GM23338 (cell line): ENCODE results near the gene TBRG4. TPM values are rescaled to one million over a fixed set of nuclear protein-coding genes. Genes with fewer than 3 reads are reported as not detected.

ENCODE experiments used
- ATAC-seq: fragments of 200-7000 bp; cut with Tn5 transposase; 3 replicates; pipeline ENCODE4 v1.9.1; 2020
- DNase-seq: peaks from one replicate; pipeline ENCODE4 v3.0.0-alpha.2; 2015; ENCODE audit warnings: low spot score
- H2AFZ ChIP-seq: fragments of 200-600 bp; sonication (generic); 2 replicates; pipeline ENCODE4 v1.8.0; 2016; ENCODE audit warnings: antibody characterized with exemption, mild to moderate bottlenecking, moderate library complexity
- H3F3A ChIP-seq: fragments of 200-600 bp; sonication (generic); replicated peaks from 2 replicates; pipeline ENCODE4 v1.8.0; 2017; ENCODE audit warnings: antibody characterized with exemption, mixed run types, low read depth
- H3K27ac ChIP-seq: fragments of 200-600 bp; sonication (generic); 2 replicates; pipeline ENCODE4 v1.6.1; 2016; ENCODE audit warnings: low read depth
- H3K27me3 ChIP-seq: fragments of 200-600 bp; sonication (generic); 2 replicates; pipeline ENCODE4 v1.8.0; 2016; ENCODE audit warnings: mild to moderate bottlenecking, mixed run types, moderate library complexity; ENCODE audit not compliant: insufficient read depth
- H3K36me3 ChIP-seq: fragments of 200-600 bp; sonication (generic); 2 replicates; pipeline ENCODE4 v1.8.0; 2016; ENCODE audit warnings: mild to moderate bottlenecking; ENCODE audit not compliant: insufficient read depth
- H3K4me1 ChIP-seq: fragments of 200-600 bp; sonication (generic); 2 replicates; pipeline ENCODE4 v1.8.0; 2016; ENCODE audit warnings: mild to moderate bottlenecking, moderate library complexity; ENCODE audit not compliant: insufficient read depth
- H3K4me2 ChIP-seq: fragments of 200-600 bp; sonication (generic); 2 replicates; pipeline ENCODE4 v1.7.1; 2017; ENCODE audit warnings: mixed run types
- H3K4me3 ChIP-seq: fragments of 200-600 bp; sonication (generic); 2 replicates; pipeline ENCODE4 v1.6.1; 2016; ENCODE audit warnings: mixed run types
- H3K79me2 ChIP-seq: fragments of 200-600 bp; sonication (generic); replicated peaks from 2 replicates; pipeline ENCODE4 v1.8.0; 2017; ENCODE audit warnings: mild to moderate bottlenecking; ENCODE audit not compliant: insufficient read depth
- H3K9me2 ChIP-seq: fragments of 200-600 bp; sonication (generic); 2 replicates; pipeline ENCODE4 v1.8.0; 2017; ENCODE audit not compliant: insufficient read depth
- H4K20me1 ChIP-seq: fragments of 200-600 bp; sonication (generic); replicated peaks from 2 replicates; pipeline ENCODE4 v1.8.0; 2017; ENCODE audit warnings: mild to moderate bottlenecking; ENCODE audit not compliant: insufficient read depth
- H3K27ac Mint-ChIP-seq: 2 replicates; pipeline ENCODE4 v1.8.0; 2020; ENCODE audit warnings: inconsistent platforms, mild to moderate bottlenecking, moderate library complexity, mixed read lengths
- H3K27me3 Mint-ChIP-seq: 3 replicates; pipeline ENCODE4 v1.8.0; 2022; ENCODE audit warnings: low read depth, mild to moderate bottlenecking, moderate library complexity, mixed read lengths, inconsistent platforms; ENCODE audit not compliant: insufficient read depth, poor library complexity
- H3K36me3 Mint-ChIP-seq: 3 replicates; pipeline ENCODE4 v1.8.0; 2021; ENCODE audit warnings: low read depth, mild to moderate bottlenecking, inconsistent platforms, moderate library complexity, mixed read lengths
- H3K4me1 Mint-ChIP-seq: 3 replicates; pipeline ENCODE4 v1.8.0; 2020; ENCODE audit warnings: mild to moderate bottlenecking, inconsistent platforms, mixed read lengths
- H3K4me3 Mint-ChIP-seq: 3 replicates; pipeline ENCODE4 v1.8.0; 2021; ENCODE audit warnings: moderate library complexity, mild to moderate bottlenecking, inconsistent platforms, mixed read lengths
- H3K9me3 Mint-ChIP-seq: 3 replicates; pipeline ENCODE4 v1.8.0; 2020; ENCODE audit warnings: moderate library complexity, mild to moderate bottlenecking, inconsistent platforms, mixed read lengths
- CREB1 ChIP-seq: fragments of 250-450 bp; sonication (Bioruptor Pico); IDR thresholded peaks from 2 replicates; pipeline ENCODE4 v1.5.0; 2020; ENCODE audit warnings: low read depth, mild to moderate bottlenecking, moderate library complexity
- EZH2 ChIP-seq: fragments of 200-600 bp; sonication (generic); IDR thresholded peaks from one replicate; pipeline ENCODE4 v1.8.0; 2017; ENCODE audit warnings: antibody characterized with exemption, mild to moderate bottlenecking, low read depth; ENCODE audit not compliant: unreplicated experiment
- EZH2phosphoT487 ChIP-seq: fragments of 200-600 bp; sonication (generic); IDR thresholded peaks from one replicate; pipeline ENCODE4 v1.8.1; 2018; ENCODE audit warnings: antibody characterized with exemption; ENCODE audit not compliant: unreplicated experiment
- JUNB ChIP-seq: IDR thresholded peaks from one replicate; pipeline ENCODE4 v1.6.1; 2016; ENCODE audit warnings: antibody characterized with exemption; ENCODE audit not compliant: unreplicated experiment
- NANOG ChIP-seq: IDR thresholded peaks from 2 replicates; pipeline ENCODE4 v1.6.1; 2016; ENCODE audit warnings: antibody characterized with exemption, borderline replicate concordance
- POLR2AphosphoS5 ChIP-seq: IDR thresholded peaks from 2 replicates; pipeline ENCODE4 v1.6.1; 2016; ENCODE audit warnings: antibody characterized with exemption, low read depth
- STAT1 ChIP-seq: IDR thresholded peaks from one replicate; pipeline ENCODE4 v1.6.1; 2016; ENCODE audit warnings: antibody characterized with exemption; ENCODE audit not compliant: unreplicated experiment
- ZNF114 ChIP-seq: fragments of 250-450 bp; sonication (Bioruptor Pico); IDR thresholded peaks from 2 replicates; pipeline ENCODE4 v1.5.0; 2020; ENCODE audit warnings: mild to moderate bottlenecking, moderate library complexity
- polyA plus RNA-seq: library from polyadenylated mRNA; unstranded; fragments of >200 nt; fragmentation: Nextera tagmentation; extraction: Ambion mirVana; gene quantifications from 2 replicates; pipeline ENCODE4 v1.2.1, GENCODE V29; 2016
- total RNA-seq: library from RNA; depleted of rRNA; stranded (reverse); fragments of >200 nt; shearing (Covaris generic); gene quantifications from 2 replicates; pipeline ENCODE4 v1.2.3, GENCODE V29; 2014
- TF ChIP-seq, protein P1 (sequence below): IDR thresholded peaks from one replicate; pipeline ENCODE4 v1.6.1; 2018; ENCODE audit warnings: antibody characterized with exemption; ENCODE audit not compliant: unreplicated experiment
- TF ChIP-seq, protein P2 (sequence below), 2 experiments: fragments of 200-600 bp in 1 of 2; sonication (generic) in 1 of 2; conservative IDR thresholded peaks; 2 replicates each; pipeline versions ENCODE4 v1.5.1 to v1.6.1; 2016 to 2017; ENCODE audit warnings: antibody characterized with exemption in 2 of 2, low read depth in 2 of 2, mild to moderate bottlenecking in 2 of 2, moderate library complexity in 1 of 2
- TF ChIP-seq, protein P3 (sequence below): fragments of 250-450 bp; sonication (Bioruptor Pico); IDR thresholded peaks from 2 replicates; pipeline ENCODE4 v1.5.0; 2020; ENCODE audit warnings: mild to moderate bottlenecking, moderate library complexity
- TF ChIP-seq, protein P4 (sequence below): IDR thresholded peaks from 2 replicates; pipeline ENCODE4 v1.6.1; 2016; ENCODE audit warnings: antibody characterized with exemption

Gene TBRG4
- total and polyA plus RNA-seq, 2 experiments from 2014 or later: 72.5 to 162 TPM

DNA sequence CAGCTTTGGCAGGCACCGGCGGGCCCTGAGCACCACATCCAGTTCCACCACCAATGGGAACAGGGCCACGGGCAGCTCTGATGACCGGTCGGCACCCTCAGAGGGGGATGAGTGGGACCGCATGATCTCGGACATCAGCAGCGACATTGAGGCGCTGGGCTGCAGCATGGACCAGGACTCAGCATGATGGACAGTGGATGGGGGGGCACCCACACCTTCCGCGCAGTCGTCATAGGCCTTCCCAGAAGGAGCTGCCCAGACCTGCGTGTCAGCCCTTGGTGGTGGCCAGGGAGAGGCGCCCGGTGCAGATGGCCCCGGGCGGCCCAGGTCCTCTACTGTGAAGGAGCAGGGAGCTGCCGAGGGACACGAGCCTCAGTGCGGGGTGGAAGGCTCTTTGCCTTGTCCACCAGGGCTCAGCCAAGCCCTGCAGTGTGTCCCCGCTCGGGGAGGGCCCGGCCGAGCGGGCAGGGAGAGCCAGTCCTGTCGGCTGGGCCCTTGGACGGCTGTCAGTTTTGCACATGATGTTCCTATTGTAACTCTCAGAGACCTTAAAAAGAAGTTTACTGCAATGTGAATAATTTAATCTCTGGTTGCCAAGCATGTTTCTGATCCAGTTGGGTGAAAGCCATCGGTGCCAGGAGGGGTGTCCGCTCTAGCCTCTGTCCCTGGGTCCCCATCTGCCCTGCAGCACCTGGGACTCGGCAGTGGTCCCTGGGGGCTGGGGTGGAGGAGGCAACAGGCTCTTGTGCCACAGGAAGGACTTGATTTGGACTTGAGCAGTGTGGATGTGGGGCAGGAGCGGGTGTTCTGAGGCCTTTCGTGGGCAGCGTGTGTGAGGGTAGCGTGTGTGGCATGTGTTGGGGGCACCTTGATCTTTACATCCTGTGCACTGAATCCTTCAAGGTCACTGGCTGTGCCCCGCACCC is 35.4 kb downstream of the TBRG4 start (continued):
- TF ChIP-seq, protein P1, sequence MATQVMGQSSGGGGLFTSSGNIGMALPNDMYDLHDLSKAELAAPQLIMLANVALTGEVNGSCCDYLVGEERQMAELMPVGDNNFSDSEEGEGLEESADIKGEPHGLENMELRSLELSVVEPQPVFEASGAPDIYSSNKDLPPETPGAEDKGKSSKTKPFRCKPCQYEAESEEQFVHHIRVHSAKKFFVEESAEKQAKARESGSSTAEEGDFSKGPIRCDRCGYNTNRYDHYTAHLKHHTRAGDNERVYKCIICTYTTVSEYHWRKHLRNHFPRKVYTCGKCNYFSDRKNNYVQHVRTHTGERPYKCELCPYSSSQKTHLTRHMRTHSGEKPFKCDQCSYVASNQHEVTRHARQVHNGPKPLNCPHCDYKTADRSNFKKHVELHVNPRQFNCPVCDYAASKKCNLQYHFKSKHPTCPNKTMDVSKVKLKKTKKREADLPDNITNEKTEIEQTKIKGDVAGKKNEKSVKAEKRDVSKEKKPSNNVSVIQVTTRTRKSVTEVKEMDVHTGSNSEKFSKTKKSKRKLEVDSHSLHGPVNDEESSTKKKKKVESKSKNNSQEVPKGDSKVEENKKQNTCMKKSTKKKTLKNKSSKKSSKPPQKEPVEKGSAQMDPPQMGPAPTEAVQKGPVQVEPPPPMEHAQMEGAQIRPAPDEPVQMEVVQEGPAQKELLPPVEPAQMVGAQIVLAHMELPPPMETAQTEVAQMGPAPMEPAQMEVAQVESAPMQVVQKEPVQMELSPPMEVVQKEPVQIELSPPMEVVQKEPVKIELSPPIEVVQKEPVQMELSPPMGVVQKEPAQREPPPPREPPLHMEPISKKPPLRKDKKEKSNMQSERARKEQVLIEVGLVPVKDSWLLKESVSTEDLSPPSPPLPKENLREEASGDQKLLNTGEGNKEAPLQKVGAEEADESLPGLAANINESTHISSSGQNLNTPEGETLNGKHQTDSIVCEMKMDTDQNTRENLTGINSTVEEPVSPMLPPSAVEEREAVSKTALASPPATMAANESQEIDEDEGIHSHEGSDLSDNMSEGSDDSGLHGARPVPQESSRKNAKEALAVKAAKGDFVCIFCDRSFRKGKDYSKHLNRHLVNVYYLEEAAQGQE: no peak
- TF ChIP-seq, protein P2, sequence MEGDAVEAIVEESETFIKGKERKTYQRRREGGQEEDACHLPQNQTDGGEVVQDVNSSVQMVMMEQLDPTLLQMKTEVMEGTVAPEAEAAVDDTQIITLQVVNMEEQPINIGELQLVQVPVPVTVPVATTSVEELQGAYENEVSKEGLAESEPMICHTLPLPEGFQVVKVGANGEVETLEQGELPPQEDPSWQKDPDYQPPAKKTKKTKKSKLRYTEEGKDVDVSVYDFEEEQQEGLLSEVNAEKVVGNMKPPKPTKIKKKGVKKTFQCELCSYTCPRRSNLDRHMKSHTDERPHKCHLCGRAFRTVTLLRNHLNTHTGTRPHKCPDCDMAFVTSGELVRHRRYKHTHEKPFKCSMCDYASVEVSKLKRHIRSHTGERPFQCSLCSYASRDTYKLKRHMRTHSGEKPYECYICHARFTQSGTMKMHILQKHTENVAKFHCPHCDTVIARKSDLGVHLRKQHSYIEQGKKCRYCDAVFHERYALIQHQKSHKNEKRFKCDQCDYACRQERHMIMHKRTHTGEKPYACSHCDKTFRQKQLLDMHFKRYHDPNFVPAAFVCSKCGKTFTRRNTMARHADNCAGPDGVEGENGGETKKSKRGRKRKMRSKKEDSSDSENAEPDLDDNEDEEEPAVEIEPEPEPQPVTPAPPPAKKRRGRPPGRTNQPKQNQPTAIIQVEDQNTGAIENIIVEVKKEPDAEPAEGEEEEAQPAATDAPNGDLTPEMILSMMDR (conservative IDR thresholded peaks at IDR 0.05; ENCODE audit: low read depth in 2 of 2): no peak
- TF ChIP-seq STAT1: no peak

DNA sequence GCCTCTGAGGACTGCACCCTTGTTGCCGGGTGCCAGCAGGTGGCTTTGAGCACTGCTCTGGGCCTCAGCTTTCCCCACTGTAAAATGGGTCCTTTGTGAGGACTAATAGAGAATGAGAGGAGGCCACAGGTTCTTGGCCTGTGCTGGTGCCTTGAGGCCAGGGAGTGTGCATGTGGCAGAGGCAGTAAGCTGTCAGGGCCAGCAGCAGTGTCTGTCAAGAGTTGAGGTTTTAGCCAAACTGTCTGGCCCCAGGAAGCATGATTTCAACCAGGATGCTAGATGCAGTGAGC is 36.2 kb downstream of the TBRG4 start:
- Histone ChIP-seq H3K4me1 (no peaks in the 10 kb centered on the region), H3K27me3 (no peaks in the 10 kb centered on the region), H2AFZ (no peak overlapping the region), H3K36me3 (no peaks in the 10 kb centered on the region), H3F3A (no peaks in the 10 kb centered on the region), H3K27ac (no peak overlapping the region), H3K79me2 (no peaks in the 10 kb centered on the region), H4K20me1 (no peaks in the 10 kb centered on the region; the same call in 1 of the 2 replicates), H3K4me3 (no peak overlapping the region), H3K4me2 (no peak overlapping the region), H3K9me2 (no peaks in the 10 kb centered on the region)
- DNase-seq (no peak), ATAC-seq (no peak)
- Mint-ChIP-seq H3K36me3 (peaks cover 26% of the 10 kb centered on the region), H3K9me3 (peaks cover 4% of the 10 kb centered on the region; the same call in 2 of the 3 replicates), H3K4me1 (peaks cover 10% of the 10 kb centered on the region; the same call in 2 of the 3 replicates), H3K27ac (no peak overlapping the region), H3K27me3 (peaks cover 12% of the 10 kb centered on the region), H3K4me3 (no peak overlapping the region)
- TF ChIP-seq NANOG (no peak), JUNB (no peak), EZH2 (no peak), POLR2AphosphoS5 (no peak), STAT1 (no peak), CREB1 (no peak), EZH2phosphoT487 (no peak), ZNF114 (no peak)
- TF ChIP-seq, protein P3, sequence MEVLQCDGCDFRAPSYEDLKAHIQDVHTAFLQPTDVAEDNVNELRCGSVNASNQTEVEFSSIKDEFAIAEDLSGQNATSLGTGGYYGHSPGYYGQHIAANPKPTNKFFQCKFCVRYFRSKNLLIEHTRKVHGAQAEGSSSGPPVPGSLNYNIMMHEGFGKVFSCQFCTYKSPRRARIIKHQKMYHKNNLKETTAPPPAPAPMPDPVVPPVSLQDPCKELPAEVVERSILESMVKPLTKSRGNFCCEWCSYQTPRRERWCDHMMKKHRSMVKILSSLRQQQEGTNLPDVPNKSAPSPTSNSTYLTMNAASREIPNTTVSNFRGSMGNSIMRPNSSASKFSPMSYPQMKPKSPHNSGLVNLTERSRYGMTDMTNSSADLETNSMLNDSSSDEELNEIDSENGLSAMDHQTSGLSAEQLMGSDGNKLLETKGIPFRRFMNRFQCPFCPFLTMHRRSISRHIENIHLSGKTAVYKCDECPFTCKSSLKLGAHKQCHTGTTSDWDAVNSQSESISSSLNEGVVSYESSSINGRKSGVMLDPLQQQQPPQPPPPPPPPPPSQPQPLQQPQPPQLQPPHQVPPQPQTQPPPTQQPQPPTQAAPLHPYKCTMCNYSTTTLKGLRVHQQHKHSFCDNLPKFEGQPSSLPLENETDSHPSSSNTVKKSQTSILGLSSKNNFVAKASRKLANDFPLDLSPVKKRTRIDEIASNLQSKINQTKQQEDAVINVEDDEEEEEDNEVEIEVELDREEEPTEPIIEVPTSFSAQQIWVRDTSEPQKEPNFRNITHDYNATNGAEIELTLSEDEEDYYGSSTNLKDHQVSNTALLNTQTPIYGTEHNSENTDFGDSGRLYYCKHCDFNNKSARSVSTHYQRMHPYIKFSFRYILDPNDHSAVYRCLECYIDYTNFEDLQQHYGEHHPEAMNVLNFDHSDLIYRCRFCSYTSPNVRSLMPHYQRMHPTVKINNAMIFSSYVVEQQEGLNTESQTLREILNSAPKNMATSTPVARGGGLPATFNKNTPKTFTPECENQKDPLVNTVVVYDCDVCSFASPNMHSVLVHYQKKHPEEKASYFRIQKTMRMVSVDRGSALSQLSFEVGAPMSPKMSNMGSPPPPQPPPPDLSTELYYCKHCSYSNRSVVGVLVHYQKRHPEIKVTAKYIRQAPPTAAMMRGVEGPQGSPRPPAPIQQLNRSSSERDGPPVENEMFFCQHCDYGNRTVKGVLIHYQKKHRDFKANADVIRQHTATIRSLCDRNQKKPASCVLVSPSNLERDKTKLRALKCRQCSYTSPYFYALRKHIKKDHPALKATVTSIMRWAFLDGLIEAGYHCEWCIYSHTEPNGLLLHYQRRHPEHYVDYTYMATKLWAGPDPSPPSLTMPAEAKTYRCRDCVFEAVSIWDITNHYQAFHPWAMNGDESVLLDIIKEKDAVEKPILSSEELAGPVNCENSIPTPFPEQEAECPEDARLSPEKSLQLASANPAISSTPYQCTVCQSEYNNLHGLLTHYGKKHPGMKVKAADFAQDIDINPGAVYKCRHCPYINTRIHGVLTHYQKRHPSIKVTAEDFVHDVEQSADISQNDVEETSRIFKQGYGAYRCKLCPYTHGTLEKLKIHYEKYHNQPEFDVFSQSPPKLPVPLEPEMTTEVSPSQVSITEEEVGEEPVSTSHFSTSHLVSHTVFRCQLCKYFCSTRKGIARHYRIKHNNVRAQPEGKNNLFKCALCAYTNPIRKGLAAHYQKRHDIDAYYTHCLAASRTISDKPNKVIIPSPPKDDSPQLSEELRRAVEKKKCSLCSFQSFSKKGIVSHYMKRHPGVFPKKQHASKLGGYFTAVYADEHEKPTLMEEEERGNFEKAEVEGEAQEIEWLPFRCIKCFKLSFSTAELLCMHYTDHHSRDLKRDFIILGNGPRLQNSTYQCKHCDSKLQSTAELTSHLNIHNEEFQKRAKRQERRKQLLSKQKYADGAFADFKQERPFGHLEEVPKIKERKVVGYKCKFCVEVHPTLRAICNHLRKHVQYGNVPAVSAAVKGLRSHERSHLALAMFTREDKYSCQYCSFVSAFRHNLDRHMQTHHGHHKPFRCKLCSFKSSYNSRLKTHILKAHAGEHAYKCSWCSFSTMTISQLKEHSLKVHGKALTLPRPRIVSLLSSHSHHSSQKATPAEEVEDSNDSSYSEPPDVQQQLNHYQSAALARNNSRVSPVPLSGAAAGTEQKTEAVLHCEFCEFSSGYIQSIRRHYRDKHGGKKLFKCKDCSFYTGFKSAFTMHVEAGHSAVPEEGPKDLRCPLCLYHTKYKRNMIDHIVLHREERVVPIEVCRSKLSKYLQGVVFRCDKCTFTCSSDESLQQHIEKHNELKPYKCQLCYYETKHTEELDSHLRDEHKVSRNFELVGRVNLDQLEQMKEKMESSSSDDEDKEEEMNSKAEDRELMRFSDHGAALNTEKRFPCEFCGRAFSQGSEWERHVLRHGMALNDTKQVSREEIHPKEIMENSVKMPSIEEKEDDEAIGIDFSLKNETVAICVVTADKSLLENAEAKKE: no peak
- TF ChIP-seq, protein P4, sequence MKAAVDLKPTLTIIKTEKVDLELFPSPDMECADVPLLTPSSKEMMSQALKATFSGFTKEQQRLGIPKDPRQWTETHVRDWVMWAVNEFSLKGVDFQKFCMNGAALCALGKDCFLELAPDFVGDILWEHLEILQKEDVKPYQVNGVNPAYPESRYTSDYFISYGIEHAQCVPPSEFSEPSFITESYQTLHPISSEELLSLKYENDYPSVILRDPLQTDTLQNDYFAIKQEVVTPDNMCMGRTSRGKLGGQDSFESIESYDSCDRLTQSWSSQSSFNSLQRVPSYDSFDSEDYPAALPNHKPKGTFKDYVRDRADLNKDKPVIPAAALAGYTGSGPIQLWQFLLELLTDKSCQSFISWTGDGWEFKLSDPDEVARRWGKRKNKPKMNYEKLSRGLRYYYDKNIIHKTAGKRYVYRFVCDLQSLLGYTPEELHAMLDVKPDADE: no peak
